GM18502 (cell line): ENCODE data around the gene HOXA9.

Experiments
- ATAC-seq: cut with Tn5 transposase; IDR thresholded peaks from one replicate; pipeline ENCODE4 v1.9.1; 2021; ENCODE audit warnings: mild to moderate bottlenecking; ENCODE audit not compliant: unreplicated experiment, poor library complexity

Gene HOXA9

GRCh38 chr7:27201580-27202017, 36.3 kb upstream of the HOXA9 start:
- no peak for ATAC-seq

GRCh38 chr7:27200761-27201579, 35.6 kb upstream of the HOXA9 start:
- no peak for ATAC-seq

GRCh38 chr7:27199849-27200760, 34.8 kb upstream of the HOXA9 start, which contains the start of gene HOXA13:
Gene HOXA13 (minus strand): TSS chr7:27200091. CDS start chr7:27200077, 14 bp downstream.
- no peak for ATAC-seq

GRCh38 chr7:27198871-27199801, 33.8 kb upstream of the HOXA9 start:
- no peak for ATAC-seq

- no peak for ATAC-seq
Measured at GRCh38 chr7:27198138-27198841, 33.0 kb upstream of the HOXA9 start.

- no peak for ATAC-seq
Measured at GRCh38 chr7:27197137-27198042, 32.1 kb upstream of the HOXA9 start.

- ATAC-seq: no peak
Measured at GRCh38 chr7:27196287-27196767, 31.0 kb upstream of the HOXA9 start.

GRCh38 chr7:27194686-27195379, 29.5 kb upstream of the HOXA9 start:
- ATAC-seq: no peak

GRCh38 chr7:27194002-27194352, 28.6 kb upstream of the HOXA9 start:
- ATAC-seq: no peak

GRCh38 chr7:27193335-27194001, 28.1 kb upstream of the HOXA9 start:
- ATAC-seq: no peak

- no peak for ATAC-seq
Measured at GRCh38 chr7:27192546-27193334, 27.4 kb upstream of the HOXA9 start.

GRCh38 chr7:27191833-27192545, 26.7 kb upstream of the HOXA9 start:
- no peak for ATAC-seq

- ATAC-seq: no peak
Measured at GRCh38 chr7:27191161-27191731, 25.9 kb upstream of the HOXA9 start.

GRCh38 chr7:27189997-27190748, 24.8 kb upstream of the HOXA9 start:
- no peak for ATAC-seq
